GM15510 (cell line): Measurements from ENCODE around the gene GNAS-AS1.

ENCODE experiments used
- POLR2A ChIP-seq: IDR thresholded peaks from 3 replicates; pipeline ENCODE4 v1.6.1; 2011; ENCODE audit warnings: borderline replicate concordance; ENCODE audit not compliant: insufficient read length; ENCODE audit errors: extremely low read depth

The GNAS-AS1 gene

GRCh38 chr20:58816051-58816450 is 34.7 kb downstream of the GNAS-AS1 start:
- no peak for TF ChIP-seq POLR2A

- no peak for TF ChIP-seq POLR2A
These were observed 35.3 kb downstream of the GNAS-AS1 start for GRCh38 chr20:58815448-58815847.

GRCh38 chr20:58813369-58813768 is 37.3 kb downstream of the GNAS-AS1 start:
- no peak for TF ChIP-seq POLR2A

GRCh38 chr20:58811334-58811733 is 39.4 kb downstream of the GNAS-AS1 start:
- no peak for TF ChIP-seq POLR2A

GRCh38 chr20:58810879-58811250 is 39.8 kb downstream of the GNAS-AS1 start:
- no peak for TF ChIP-seq POLR2A

- no peak for TF ChIP-seq POLR2A
These were observed 40.4 kb downstream of the GNAS-AS1 start for GRCh38 chr20:58810116-58810878.

GRCh38 chr20:58808271-58809046 is 42.2 kb downstream of the GNAS-AS1 start:
- no peak for TF ChIP-seq POLR2A

GRCh38 chr20:58807801-58808200 is 42.9 kb downstream of the GNAS-AS1 start:
- no peak for TF ChIP-seq POLR2A

GRCh38 chr20:58803533-58803932 is 47.2 kb downstream of the GNAS-AS1 start:
- no peak for TF ChIP-seq POLR2A

GRCh38 chr20:58802061-58802460 is 48.6 kb downstream of the GNAS-AS1 start:
- no peak for TF ChIP-seq POLR2A

- no peak for TF ChIP-seq POLR2A
These were observed 50.4 kb downstream of the GNAS-AS1 start for GRCh38 chr20:58800134-58800871.

GRCh38 chr20:58797371-58798338 is 53.0 kb downstream of the GNAS-AS1 start:
- no peak for TF ChIP-seq POLR2A

GRCh38 chr20:58795923-58796245 is 54.8 kb downstream of the GNAS-AS1 start:
- no peak for TF ChIP-seq POLR2A

- TF ChIP-seq POLR2A, result no peak
These were observed 55.4 kb downstream of the GNAS-AS1 start for GRCh38 chr20:58795181-58795922.

- no peak for TF ChIP-seq POLR2A
These were observed 56.1 kb downstream of the GNAS-AS1 start for GRCh38 chr20:58794510-58795180.
